Thoracic aorta (tissue), 2 donors: ENCODE measurements around the gene LBX2. TPM values are rescaled to one million over a fixed set of nuclear protein-coding genes. Genes with fewer than 3 reads are reported as not detected.

Experiments used
- ATAC-seq: fragments of 150-250 bp; one replicate; pipeline ENCODE4 v1.8.0; 2017; ENCODE audit warnings: low read depth; ENCODE audit not compliant: insufficient number of reproducible peaks, low FRiP score
- DNase-seq: peaks from one replicate; pipeline ENCODE4 v3.0.0-alpha.2; 2020; ENCODE audit warnings: low spot score
- H3K27ac ChIP-seq, 2 donors: fragments of 200-600 bp; sonication (generic); 1 replicate in 1 of 2; 2 replicates in 1 of 2; pipeline ENCODE4 v1.5.1; 2016; ENCODE audit warnings: mild to moderate bottlenecking in 2 of 2, moderate library complexity in 2 of 2
- H3K27me3 ChIP-seq: fragments of 200-600 bp; sonication (generic); replicated peaks from 2 replicates; pipeline ENCODE4 v1.6.0; 2016; ENCODE audit warnings: mild to moderate bottlenecking; ENCODE audit not compliant: insufficient read depth
- H3K36me3 ChIP-seq: fragments of 200-600 bp; sonication (generic); one replicate; pipeline ENCODE4 v1.5.1; 2016
- H3K4me1 ChIP-seq, 2 donors: fragments of 200-600 bp; sonication (generic); 1 replicate in 1 of 2; 2 replicates in 1 of 2; pipeline versions ENCODE4 v1.5.1 to v1.6.0; 2016; ENCODE audit warnings: low read depth in 2 of 2, mild to moderate bottlenecking in 1 of 2; ENCODE audit not compliant: control insufficient read depth in 1 of 2
- H3K4me3 ChIP-seq: fragments of 200-600 bp; sonication (generic); 2 replicates; pipeline ENCODE4 v1.5.1; 2016; ENCODE audit warnings: mild to moderate bottlenecking
- H3K9me3 ChIP-seq: fragments of 200-600 bp; sonication (generic); 2 replicates; pipeline ENCODE4 v1.5.1; 2016
- total RNA-seq, 2 donors: library from RNA; depleted of rRNA; stranded (reverse); fragments of >200 nt; gene quantifications; one replicate each; pipeline versions ENCODE4 v1.1.0 to v1.2.3, GENCODE V29; 2016
- TF ChIP-seq, protein P1 (sequence below): fragments of 200-600 bp; sonication (generic); IDR thresholded peaks from one replicate; pipeline ENCODE4 v1.5.1; 2019; ENCODE audit warnings: antibody characterized with exemption

The LBX2 gene
- total RNA-seq, 2 donors from 2014 or later = 0.54 to 0.71 TPM

DNA sequence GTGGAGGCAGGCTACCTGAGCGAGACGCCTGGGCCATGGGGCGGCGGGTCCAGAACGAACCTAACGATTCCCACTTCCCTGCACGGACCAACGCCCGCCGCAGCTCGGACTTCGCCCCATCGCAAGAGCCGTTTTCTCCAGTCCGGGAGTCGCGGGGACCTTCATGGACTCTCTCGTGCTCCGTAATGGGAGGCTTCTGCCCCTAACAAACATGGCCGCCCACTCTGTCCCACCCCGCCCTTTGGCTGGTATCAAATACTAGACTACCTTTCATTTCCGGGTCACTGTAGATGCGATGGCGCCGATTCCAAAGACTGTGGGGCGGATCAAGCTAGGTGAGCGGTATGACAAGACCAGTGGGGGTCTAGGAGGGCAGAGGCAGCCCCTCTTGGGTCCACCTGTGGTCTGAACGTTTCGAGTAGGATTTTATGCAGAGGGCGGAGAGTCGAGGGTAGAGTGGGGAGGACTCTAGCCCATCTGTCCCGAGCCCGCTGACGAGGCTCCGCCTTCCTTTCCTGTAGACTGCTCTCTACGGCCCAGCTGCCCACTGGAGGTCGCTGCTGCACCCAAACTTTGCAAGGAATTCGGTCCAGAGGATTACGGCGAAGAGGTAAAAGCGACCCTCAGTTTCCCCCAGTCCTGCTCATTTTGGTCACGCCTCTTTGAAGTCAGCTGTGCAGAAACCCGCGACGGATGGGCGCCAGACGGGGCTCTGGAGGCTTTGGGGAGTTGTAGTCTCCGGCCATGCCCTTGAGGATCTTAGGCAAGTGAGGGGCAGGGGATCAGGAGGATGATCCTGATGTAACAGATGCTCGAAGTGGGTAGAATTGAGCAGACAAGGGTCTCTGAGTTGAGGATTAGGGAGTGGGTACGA is 16.4 kb downstream of the LBX2 start, which contains the start of the genes CCDC142 and TTC31:
CCDC142 (minus strand) TSS at position 198 of the 874 bp plus-strand sequence; CDS start at position 37, 161 bp downstream.
TTC31 (plus strand) TSS at position 281 of the 874 bp plus-strand sequence; CDS start at position 296, 15 bp downstream.
- TF ChIP-seq, protein P1, sequence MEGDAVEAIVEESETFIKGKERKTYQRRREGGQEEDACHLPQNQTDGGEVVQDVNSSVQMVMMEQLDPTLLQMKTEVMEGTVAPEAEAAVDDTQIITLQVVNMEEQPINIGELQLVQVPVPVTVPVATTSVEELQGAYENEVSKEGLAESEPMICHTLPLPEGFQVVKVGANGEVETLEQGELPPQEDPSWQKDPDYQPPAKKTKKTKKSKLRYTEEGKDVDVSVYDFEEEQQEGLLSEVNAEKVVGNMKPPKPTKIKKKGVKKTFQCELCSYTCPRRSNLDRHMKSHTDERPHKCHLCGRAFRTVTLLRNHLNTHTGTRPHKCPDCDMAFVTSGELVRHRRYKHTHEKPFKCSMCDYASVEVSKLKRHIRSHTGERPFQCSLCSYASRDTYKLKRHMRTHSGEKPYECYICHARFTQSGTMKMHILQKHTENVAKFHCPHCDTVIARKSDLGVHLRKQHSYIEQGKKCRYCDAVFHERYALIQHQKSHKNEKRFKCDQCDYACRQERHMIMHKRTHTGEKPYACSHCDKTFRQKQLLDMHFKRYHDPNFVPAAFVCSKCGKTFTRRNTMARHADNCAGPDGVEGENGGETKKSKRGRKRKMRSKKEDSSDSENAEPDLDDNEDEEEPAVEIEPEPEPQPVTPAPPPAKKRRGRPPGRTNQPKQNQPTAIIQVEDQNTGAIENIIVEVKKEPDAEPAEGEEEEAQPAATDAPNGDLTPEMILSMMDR = peak; percentile 78
- H3K9me3 ChIP-seq = no peaks in the 10 kb centered on the region
- DNase-seq = peak; percentile 95
- ATAC-seq = peak; percentile 100
- H3K4me3 ChIP-seq = peak within 1 kb of the TSS; percentile 100
- peaks cover 23 to 35% of the 10 kb centered on the region in 2 donors for H3K4me1 ChIP-seq
- no peaks in the 10 kb centered on the region for H3K27me3 ChIP-seq
- peak within 1 kb of the TSS; percentile 88 to 94 for H3K27ac ChIP-seq
- H3K36me3 ChIP-seq = peaks cover 17% of the 10 kb centered on the region

DNA sequence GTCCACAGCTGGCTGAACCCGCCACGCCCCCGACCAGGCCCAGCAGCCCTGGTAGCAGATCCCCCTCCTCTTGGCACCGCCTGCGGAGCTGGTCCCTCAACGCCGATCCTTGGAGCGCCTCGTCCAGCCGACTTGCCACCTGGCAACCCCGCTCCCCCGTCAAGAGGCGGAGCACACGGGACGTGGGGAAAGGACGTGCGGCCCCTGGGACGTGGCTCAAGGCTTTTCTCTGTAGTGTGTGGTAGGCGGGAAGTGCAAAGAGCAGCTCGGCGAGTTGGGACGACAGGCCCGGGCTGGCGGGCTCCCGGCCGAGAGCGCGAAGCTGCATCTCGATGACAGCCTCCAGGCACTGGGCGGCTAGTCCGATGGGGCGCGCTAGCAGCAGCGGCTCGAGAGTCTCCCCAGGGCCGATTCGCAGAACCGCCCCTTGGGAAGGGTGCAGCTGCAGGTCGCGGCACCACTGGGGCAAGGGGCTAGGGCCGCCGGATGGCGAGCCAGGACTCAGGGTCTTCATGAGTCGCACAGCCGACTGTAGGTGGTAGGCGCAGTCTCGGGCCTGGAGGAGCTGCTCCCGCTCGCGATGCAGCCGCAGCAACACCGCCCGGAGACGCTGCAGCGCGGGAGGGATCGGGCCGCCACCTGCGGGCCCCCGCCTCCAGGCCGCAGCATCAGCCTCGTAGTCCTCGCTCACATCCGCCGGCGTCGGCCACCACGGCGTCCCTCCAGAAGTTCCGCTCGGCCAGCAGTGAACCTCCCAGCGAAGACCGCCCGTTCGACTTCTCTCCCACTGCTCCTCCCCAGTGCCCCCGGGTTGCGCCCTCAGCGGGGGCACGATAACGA is 17.2 kb downstream of the LBX2 start:
- Histone ChIP-seq H3K4me3 (peak overlapping the region; percentile 100), H3K36me3 (peaks cover 18% of the 10 kb centered on the region), H3K4me1 (peaks cover 23 to 35% of the 10 kb centered on the region in 2 donors), H3K9me3 (no peaks in the 10 kb centered on the region), H3K27ac (peak overlapping the region; percentile 88 to 94), H3K27me3 (no peaks in the 10 kb centered on the region)
- ATAC-seq (peak; percentile 26), DNase-seq (no peak)
- TF ChIP-seq, protein P1 = no peak

DNA sequence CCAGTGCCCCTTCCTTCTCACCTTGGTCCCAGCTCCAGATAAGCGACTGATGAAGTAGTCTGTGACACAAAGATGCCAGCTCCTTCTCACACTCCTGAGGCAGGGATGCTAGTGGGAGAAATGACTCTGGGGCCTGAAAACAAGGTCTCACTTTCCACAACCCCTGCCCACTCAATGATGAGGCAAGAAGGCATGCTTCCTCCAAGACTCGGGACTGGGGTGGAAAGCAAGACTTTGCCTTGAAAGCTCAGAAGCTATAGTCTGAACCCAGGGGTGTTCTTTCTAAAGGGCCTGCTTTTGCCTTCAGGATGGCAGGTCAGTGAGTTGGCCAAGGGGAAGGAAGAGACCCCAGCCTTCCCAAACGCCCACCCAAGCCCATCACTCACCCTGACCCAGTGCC is 18.0 kb downstream of the LBX2 start:
- no peak for ATAC-seq
- H3K36me3 ChIP-seq = peaks cover 13% of the 10 kb centered on the region
- TF ChIP-seq, protein P1 = no peak
- H3K27me3 ChIP-seq = no peaks in the 10 kb centered on the region
- H3K27ac ChIP-seq = peak overlapping the region in 1 of 2 donors; percentile 88
- peak overlapping the region; percentile 100 for H3K4me3 ChIP-seq
- H3K9me3 ChIP-seq = no peaks in the 10 kb centered on the region
- DNase-seq = no peak
- peaks cover 23 to 35% of the 10 kb centered on the region in 2 donors for H3K4me1 ChIP-seq

DNA sequence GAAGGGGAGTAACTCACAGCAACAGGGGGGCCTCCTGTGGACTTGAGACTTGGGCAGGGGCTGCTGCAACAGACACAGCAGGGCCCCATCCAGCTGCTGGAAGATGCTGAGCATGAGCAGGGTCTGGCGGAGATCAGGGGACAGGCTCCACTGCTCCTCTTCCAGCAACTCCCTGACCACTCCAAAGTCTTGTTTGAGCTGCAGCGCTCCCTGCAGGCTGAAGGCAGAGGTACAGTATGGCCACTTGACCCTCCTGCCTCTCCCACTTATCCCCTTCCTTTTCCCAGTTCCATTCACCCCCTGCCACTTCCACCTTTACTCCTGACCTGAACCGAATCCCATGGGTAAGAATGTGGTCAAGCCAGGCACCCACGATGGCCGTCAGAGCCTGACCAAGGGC is 24.5 kb downstream of the LBX2 start:
- Histone ChIP-seq H3K36me3 (peaks cover 10% of the 10 kb centered on the region), H3K27me3 (no peaks in the 10 kb centered on the region)

More for the DNA sequence above, 24.5 kb downstream of the LBX2 start:
- Histone ChIP-seq H3K9me3 (no peaks in the 10 kb centered on the region), H3K4me3 (no peak overlapping the region), H3K4me1 (peaks cover 13 to 16% of the 10 kb centered on the region in 2 donors), H3K27ac (no peak overlapping the region)
- TF ChIP-seq, protein P1 = no peak
- DNase-seq (no peak), ATAC-seq (no peak)
